ENCODE data around the gene EEPD1.

Gene EEPD1

GRCh38 chr7:36192053-36192824 lies 39.2 kb downstream of the EEPD1 start:
- DNase-seq, result no peak

GRCh38 chr7:36192877-36193276 lies 39.8 kb downstream of the EEPD1 start:
- no peak for DNase-seq

- DNase-seq, result no peak
These were observed 45.8 kb downstream of the EEPD1 start for GRCh38 chr7:36198854-36199266.

- no peak for DNase-seq
These were observed 46.3 kb downstream of the EEPD1 start for GRCh38 chr7:36199329-36199728.

GRCh38 chr7:36201122-36201723 lies 48.2 kb downstream of the EEPD1 start:
- DNase-seq, result no peak

- no peak for DNase-seq
These were observed 49.3 kb downstream of the EEPD1 start for GRCh38 chr7:36202398-36202797.

- no peak for DNase-seq
These were observed 50.2 kb downstream of the EEPD1 start for GRCh38 chr7:36203071-36203790.

GRCh38 chr7:36204044-36204663 lies 51.1 kb downstream of the EEPD1 start:
- DNase-seq, result no peak

- no peak for DNase-seq
These were observed 52.0 kb downstream of the EEPD1 start for GRCh38 chr7:36204929-36205635.

- DNase-seq, result no peak
These were observed 52.7 kb downstream of the EEPD1 start for GRCh38 chr7:36205803-36206202.

GRCh38 chr7:36207451-36208291 lies 54.6 kb downstream of the EEPD1 start:
- no peak for DNase-seq

- DNase-seq, result no peak
These were observed 55.4 kb downstream of the EEPD1 start for GRCh38 chr7:36208426-36208825.

- no peak for DNase-seq
These were observed 56.2 kb downstream of the EEPD1 start for GRCh38 chr7:36208997-36209813.

GRCh38 chr7:36209814-36210183 lies 56.7 kb downstream of the EEPD1 start:
- DNase-seq, result no peak

GRCh38 chr7:36210291-36210922 lies 57.4 kb downstream of the EEPD1 start:
- DNase-seq, result no peak

GRCh38 chr7:36214608-36215456 lies 61.8 kb downstream of the EEPD1 start:
- DNase-seq, result no peak

GRCh38 chr7:36215457-36215765 lies 62.4 kb downstream of the EEPD1 start:
- no peak for DNase-seq

GRCh38 chr7:36216063-36216684 lies 63.1 kb downstream of the EEPD1 start:
- no peak for DNase-seq
